ENCODE results near the gene DNASE2B. TPM values are rescaled to one million over a fixed set of nuclear protein-coding genes. Genes with fewer than 3 reads are reported as not detected.

DNASE2B gene
- polyA plus RNA-seq, 1 donor (not counting 4 experiments of a cell fraction or from before 2014, with no cell fraction given): not detected

GRCh38 chr1:84352298-84353106 is 45.8 kb upstream of the DNASE2B start:
- FAIRE-seq (no peak), DNase-seq (ENCODE audit: low read depth, low spot score) (no peak)
- TF ChIP-seq CTCF (optimal IDR thresholded peaks at IDR 0.05 in 1 of 3, IDR thresholded peaks at IDR 0.05 in 1 of 3, conservative IDR thresholded peaks at IDR 0.05 in 1 of 3; ENCODE audit: extremely low read depth in 1 of 3, insufficient read depth in 2 of 3, low read length in 3 of 3): no peak
- no peak for TF ChIP-seq EZH2 (IDR thresholded peaks at IDR 0.05; ENCODE audit: low read length)
- no peak overlapping the region for H3K4me2 ChIP-seq (ENCODE audit: control insufficient read depth, extremely low read depth, insufficient read depth, low read depth, low read length)
- no peak overlapping the region for H3K9ac ChIP-seq (ENCODE audit: control insufficient read depth, extremely low read depth, insufficient read depth, low read length)
- H3K79me2 ChIP-seq (ENCODE audit: control insufficient read depth, insufficient read depth, low read length): no peaks in the 10 kb centered on the region
- H3K27ac ChIP-seq (ENCODE audit: control insufficient read depth, insufficient read depth, low read length): no peak overlapping the region
- H3K9me1 ChIP-seq (ENCODE audit: control insufficient read depth, extremely low read depth, insufficient read depth, low read length): no peaks in the 10 kb centered on the region
- H3K4me1 ChIP-seq (ENCODE audit: control insufficient read depth, extremely low read depth, insufficient read depth, low read length): no peaks in the 10 kb centered on the region
- H3K36me3 ChIP-seq (ENCODE audit: control insufficient read depth in 2 of 2, extremely low read depth in 1 of 2, insufficient read depth in 2 of 2, low read length in 2 of 2): no peaks in the 10 kb centered on the region
- H3K9me3 ChIP-seq (ENCODE audit: control insufficient read depth, low read depth, low read length): no peaks in the 10 kb centered on the region
- H2AFZ ChIP-seq (ENCODE audit: control insufficient read depth, low read length): peak overlapping the region; percentile 4
- dilution Hi-C loops (cut with MboI; ENCODE audit: extremely low pct_ligation_motif_present, low sequenced_read_pairs): no loop called here
- no peak overlapping the region for H3K4me3 ChIP-seq (ENCODE audit: control insufficient read depth in 2 of 3, extremely low read depth in 1 of 3, insufficient read depth in 2 of 3, low read depth in 1 of 3, low read length in 3 of 3)
- H4K20me1 ChIP-seq (ENCODE audit: control insufficient read depth, extremely low read depth, insufficient read depth, low read length): no peaks in the 10 kb centered on the region
- no peaks in the 10 kb centered on the region for H3K27me3 ChIP-seq (ENCODE audit: control insufficient read depth, extremely low read depth, insufficient read depth, low read length)

DNA sequence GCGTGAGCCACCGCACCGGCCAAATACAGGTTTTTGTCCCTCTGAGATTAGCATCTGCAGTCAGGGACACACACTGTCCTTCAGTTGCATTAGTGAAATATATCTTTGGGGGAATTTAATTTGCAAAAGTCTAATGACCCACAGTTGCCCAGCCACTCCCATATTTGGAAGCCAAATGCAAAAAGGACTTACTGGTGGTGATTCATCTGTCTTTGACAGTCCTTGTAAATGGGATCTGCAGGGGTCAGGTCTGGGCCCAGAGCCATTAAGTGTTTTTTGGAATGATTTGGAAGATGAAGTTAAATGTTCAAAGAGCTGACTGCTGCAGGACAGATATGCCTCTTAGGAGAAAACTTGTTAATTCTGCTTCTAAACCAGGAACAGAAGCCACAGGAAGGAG is 44.6 kb upstream of the DNASE2B start:
- H3K9me1 ChIP-seq (ENCODE audit: control insufficient read depth, extremely low read depth, insufficient read depth, low read length): no peaks in the 10 kb centered on the region
- dilution Hi-C loops (cut with MboI; ENCODE audit: extremely low pct_ligation_motif_present, low sequenced_read_pairs): no loop called here
- no peaks in the 10 kb centered on the region for H3K9me3 ChIP-seq (ENCODE audit: control insufficient read depth, low read depth, low read length)
- H3K9ac ChIP-seq (ENCODE audit: control insufficient read depth, extremely low read depth, insufficient read depth, low read length): no peak overlapping the region
- no peak for TF ChIP-seq CTCF (optimal IDR thresholded peaks at IDR 0.05 in 1 of 3, IDR thresholded peaks at IDR 0.05 in 1 of 3, conservative IDR thresholded peaks at IDR 0.05 in 1 of 3; ENCODE audit: extremely low read depth in 1 of 3, insufficient read depth in 2 of 3, low read length in 3 of 3)
- H3K79me2 ChIP-seq (ENCODE audit: control insufficient read depth, insufficient read depth, low read length): no peaks in the 10 kb centered on the region
- FAIRE-seq (no peak), DNase-seq (ENCODE audit: low read depth, low spot score) (no peak)
- no peak overlapping the region for H3K27ac ChIP-seq (ENCODE audit: control insufficient read depth, insufficient read depth, low read length)
- no peak overlapping the region for H3K4me2 ChIP-seq (ENCODE audit: control insufficient read depth, extremely low read depth, insufficient read depth, low read depth, low read length)
- H3K36me3 ChIP-seq (ENCODE audit: control insufficient read depth in 2 of 2, extremely low read depth in 1 of 2, insufficient read depth in 2 of 2, low read length in 2 of 2): no peaks in the 10 kb centered on the region
- no peaks in the 10 kb centered on the region for H3K4me1 ChIP-seq (ENCODE audit: control insufficient read depth, extremely low read depth, insufficient read depth, low read length)
- no peaks in the 10 kb centered on the region for H4K20me1 ChIP-seq (ENCODE audit: control insufficient read depth, extremely low read depth, insufficient read depth, low read length)
- no peaks in the 10 kb centered on the region for H3K27me3 ChIP-seq (ENCODE audit: control insufficient read depth, extremely low read depth, insufficient read depth, low read length)
- no peak overlapping the region for H3K4me3 ChIP-seq (ENCODE audit: control insufficient read depth in 2 of 3, extremely low read depth in 1 of 3, insufficient read depth in 2 of 3, low read depth in 1 of 3, low read length in 3 of 3)
- no peak overlapping the region for H2AFZ ChIP-seq (ENCODE audit: control insufficient read depth, low read length)
